Measurements from ENCODE around the gene UBE3A.

The UBE3A gene

DNA sequence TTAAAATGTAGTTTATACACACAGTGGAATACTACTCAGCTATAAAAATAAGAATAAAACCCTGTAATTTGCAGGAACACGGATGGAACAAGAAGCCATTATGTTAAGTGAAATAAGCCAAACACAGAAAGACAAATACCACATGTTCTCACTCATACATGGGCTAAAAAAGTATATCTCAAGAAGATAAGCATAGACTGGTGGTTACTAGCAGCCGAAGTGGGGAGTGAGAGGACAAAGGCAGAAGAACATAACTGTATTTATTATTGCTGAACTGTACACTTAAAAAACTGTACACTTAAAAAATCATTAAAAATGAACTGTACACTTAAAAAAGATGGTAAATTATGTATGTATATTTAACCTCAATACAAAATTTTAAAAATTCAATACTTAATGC, 11.0 kb downstream of the UBE3A start:
- no peak overlapping the region for H3K9ac ChIP-seq (ENCODE audit: low read length)
- H3K27ac ChIP-seq (ENCODE audit: low read depth, low read length), result no peak overlapping the region
- H4K8ac ChIP-seq (ENCODE audit: low read depth, low read length), result no peak overlapping the region
- no peak overlapping the region for H2BK120ac ChIP-seq (ENCODE audit: low read depth, low read length)
- H3K4me2 ChIP-seq (ENCODE audit: low read length), result no peak overlapping the region
- no peak overlapping the region for H4K5ac ChIP-seq (ENCODE audit: low read length)
- H3K36me3 ChIP-seq (ENCODE audit: control insufficient read depth, insufficient read depth, low read length), result no peaks in the 10 kb centered on the region
- H3K4me3 ChIP-seq (ENCODE audit: low read length), result no peak overlapping the region
- H3K79me2 ChIP-seq (ENCODE audit: control insufficient read depth, insufficient read depth, low read length), result peaks cover 63% of the 10 kb centered on the region
- H3K4me1 ChIP-seq (ENCODE audit: control insufficient read depth, low read depth, low read length), result no peaks in the 10 kb centered on the region
- no peak overlapping the region for H3K56ac ChIP-seq (ENCODE audit: low read length)
- H3K27me3 ChIP-seq (ENCODE audit: insufficient read depth, low read length, poor library complexity), result no peaks in the 10 kb centered on the region
- H3K4ac ChIP-seq (ENCODE audit: low read depth, low read length), result no peak overlapping the region
- DNase-seq, result no peak
- no peak overlapping the region for H2BK15ac ChIP-seq (replicated peaks; ENCODE audit: low read depth)
- H3K23ac ChIP-seq (ENCODE audit: low read length), result no peak overlapping the region
- WGBS (ENCODE audit: extremely low coverage, insufficient coverage, low lambda C conversion rate), result no CpG with 5 or more reads among the region's 2 CpGs
- H3K79me1 ChIP-seq (ENCODE audit: low read length), result peaks cover 6% of the 10 kb centered on the region
- H2AK5ac ChIP-seq (ENCODE audit: low read length), result no peak overlapping the region
- H3K18ac ChIP-seq (ENCODE audit: low read length), result no peak overlapping the region
- H2BK5ac ChIP-seq (ENCODE audit: low read length), result no peak overlapping the region

DNA sequence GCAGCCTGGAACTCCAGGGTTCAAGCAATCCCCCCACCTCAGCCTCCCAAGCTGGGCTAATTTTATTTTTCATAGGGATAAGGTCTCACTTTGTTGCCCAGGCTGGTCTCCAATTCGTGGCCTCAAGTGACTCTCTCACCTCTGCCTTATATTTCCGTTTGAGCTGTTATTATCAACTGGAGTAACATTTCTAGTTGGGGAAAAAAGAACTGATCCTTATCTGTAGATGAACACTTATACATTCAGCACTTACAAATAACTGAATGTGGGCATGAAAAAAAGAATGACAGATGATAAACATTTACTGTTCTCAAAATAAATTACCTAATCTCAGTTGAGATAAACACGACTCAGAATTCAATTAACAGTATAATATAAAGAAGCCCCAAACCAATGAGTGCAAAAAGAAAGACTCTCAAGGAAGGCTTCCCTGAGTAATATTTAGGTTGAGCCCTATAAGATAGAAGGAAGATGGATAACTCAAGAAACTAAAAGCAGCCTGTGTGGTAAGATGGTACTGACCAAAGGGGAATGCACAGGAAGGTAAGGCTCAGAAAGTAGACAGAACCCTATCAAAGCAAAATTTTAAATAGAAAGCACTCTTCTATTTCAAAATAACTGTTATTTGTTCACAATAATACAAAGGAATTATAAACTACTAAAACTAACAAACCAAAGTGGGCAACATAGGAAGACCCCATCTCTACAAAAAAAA, 11.8 kb downstream of the UBE3A start:
- no peak overlapping the region for H3K4ac ChIP-seq (ENCODE audit: low read depth, low read length)
- H2BK15ac ChIP-seq (replicated peaks; ENCODE audit: low read depth), result no peak overlapping the region
- H3K79me1 ChIP-seq (ENCODE audit: low read length), result peaks cover 3% of the 10 kb centered on the region
- no peak overlapping the region for H4K8ac ChIP-seq (ENCODE audit: low read depth, low read length)
- H2BK5ac ChIP-seq (ENCODE audit: low read length), result no peak overlapping the region
- H3K56ac ChIP-seq (ENCODE audit: low read length), result no peak overlapping the region
- no peaks in the 10 kb centered on the region for H3K36me3 ChIP-seq (ENCODE audit: control insufficient read depth, insufficient read depth, low read length)
- H3K18ac ChIP-seq (ENCODE audit: low read length), result no peak overlapping the region
- DNase-seq, result no peak
- no peaks in the 10 kb centered on the region for H3K27me3 ChIP-seq (ENCODE audit: insufficient read depth, low read length, poor library complexity)
- no CpG with 5 or more reads among the region's 3 CpGs for WGBS (ENCODE audit: extremely low coverage, insufficient coverage, low lambda C conversion rate)
- H3K9ac ChIP-seq (ENCODE audit: low read length), result no peak overlapping the region
- H2BK120ac ChIP-seq (ENCODE audit: low read depth, low read length), result no peak overlapping the region
- H4K5ac ChIP-seq (ENCODE audit: low read length), result no peak overlapping the region
- no peak overlapping the region for H2AK5ac ChIP-seq (ENCODE audit: low read length)
- H3K79me2 ChIP-seq (ENCODE audit: control insufficient read depth, insufficient read depth, low read length), result peaks cover 59% of the 10 kb centered on the region
- no peaks in the 10 kb centered on the region for H3K4me1 ChIP-seq (ENCODE audit: control insufficient read depth, low read depth, low read length)
- no peak overlapping the region for H3K4me3 ChIP-seq (ENCODE audit: low read length)
- no peak overlapping the region for H3K27ac ChIP-seq (ENCODE audit: low read depth, low read length)
- H3K23ac ChIP-seq (ENCODE audit: low read length), result no peak overlapping the region
- no peak overlapping the region for H3K4me2 ChIP-seq (ENCODE audit: low read length)

DNA sequence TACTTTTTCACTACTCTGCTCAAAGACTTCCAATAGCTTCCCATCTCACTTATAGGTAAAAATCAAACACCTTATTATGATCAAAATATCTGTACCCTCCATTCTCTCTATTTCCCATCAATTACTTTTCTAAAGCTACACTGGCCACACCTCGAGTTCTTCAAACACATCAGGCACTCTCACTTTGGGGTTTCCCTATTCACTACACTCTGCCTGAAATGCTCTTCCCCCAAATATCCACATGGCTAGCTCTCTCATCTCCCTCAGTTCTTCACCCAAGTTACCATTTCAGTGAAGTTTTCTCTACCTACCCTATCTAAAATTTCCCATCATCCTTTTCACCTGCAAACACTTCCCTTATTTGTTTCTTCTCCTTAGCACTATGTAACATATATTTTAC, 14.8 kb downstream of the UBE3A start:
- Histone ChIP-seq H2BK120ac (ENCODE audit: low read depth, low read length) (no peak overlapping the region), H4K8ac (ENCODE audit: low read depth, low read length) (no peak overlapping the region), H3K23ac (ENCODE audit: low read length) (no peak overlapping the region), H3K4me1 (ENCODE audit: control insufficient read depth, low read depth, low read length) (no peaks in the 10 kb centered on the region), H3K18ac (ENCODE audit: low read length) (no peak overlapping the region), H3K4me3 (ENCODE audit: low read length) (no peak overlapping the region), H3K4me2 (ENCODE audit: low read length) (no peak overlapping the region), H3K79me2 (ENCODE audit: control insufficient read depth, insufficient read depth, low read length) (peaks cover 52% of the 10 kb centered on the region), H3K9ac (ENCODE audit: low read length) (no peak overlapping the region), H2BK15ac (replicated peaks; ENCODE audit: low read depth) (no peak overlapping the region), H3K27me3 (ENCODE audit: insufficient read depth, low read length, poor library complexity) (no peaks in the 10 kb centered on the region), H2AK5ac (ENCODE audit: low read length) (no peak overlapping the region), H3K27ac (ENCODE audit: low read depth, low read length) (no peak overlapping the region), H3K56ac (ENCODE audit: low read length) (no peak overlapping the region), H4K5ac (ENCODE audit: low read length) (no peak overlapping the region), H3K36me3 (ENCODE audit: control insufficient read depth, insufficient read depth, low read length) (no peaks in the 10 kb centered on the region), H3K4ac (ENCODE audit: low read depth, low read length) (no peak overlapping the region), H2BK5ac (ENCODE audit: low read length) (no peak overlapping the region), H3K79me1 (ENCODE audit: low read length) (peaks cover 6% of the 10 kb centered on the region)
- WGBS (ENCODE audit: extremely low coverage, insufficient coverage, low lambda C conversion rate), result no CpG with 5 or more reads among the region's 1 CpG
- no peak for DNase-seq

DNA sequence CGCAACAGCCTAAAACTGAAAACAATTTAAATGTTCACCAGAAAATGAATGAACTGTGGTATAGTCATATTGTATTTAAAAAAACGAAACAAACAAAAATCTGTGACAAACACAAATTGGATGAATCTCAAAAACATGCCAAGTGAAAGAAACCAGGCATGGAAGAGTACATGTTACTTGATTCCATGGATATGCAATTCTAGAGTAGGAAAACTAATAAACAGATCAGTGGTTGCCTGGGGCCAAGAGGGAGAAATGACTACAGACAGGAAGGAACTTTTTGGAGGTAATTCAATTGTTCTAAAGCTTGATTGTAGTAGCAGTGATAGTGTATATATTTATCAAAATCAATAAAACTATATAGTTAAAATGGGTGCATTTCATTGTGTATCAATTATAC, 16.8 kb downstream of the UBE3A start:
- no peak overlapping the region for H2BK15ac ChIP-seq (replicated peaks; ENCODE audit: low read depth)
- no peak overlapping the region for H4K8ac ChIP-seq (ENCODE audit: low read depth, low read length)
- H3K56ac ChIP-seq (ENCODE audit: low read length), result no peak overlapping the region
- peaks cover 8% of the 10 kb centered on the region for H3K79me1 ChIP-seq (ENCODE audit: low read length)
- H3K4me1 ChIP-seq (ENCODE audit: control insufficient read depth, low read depth, low read length), result peaks cover under 1% of the 10 kb centered on the region
- WGBS (ENCODE audit: extremely low coverage, insufficient coverage, low lambda C conversion rate), result no CpG with 5 or more reads among the region's 2 CpGs
- no peaks in the 10 kb centered on the region for H3K36me3 ChIP-seq (ENCODE audit: control insufficient read depth, insufficient read depth, low read length)
- no peaks in the 10 kb centered on the region for H3K27me3 ChIP-seq (ENCODE audit: insufficient read depth, low read length, poor library complexity)
- no peak overlapping the region for H3K4me3 ChIP-seq (ENCODE audit: low read length)
- H3K79me2 ChIP-seq (ENCODE audit: control insufficient read depth, insufficient read depth, low read length), result peaks cover 52% of the 10 kb centered on the region
- H3K4me2 ChIP-seq (ENCODE audit: low read length), result no peak overlapping the region
- H4K5ac ChIP-seq (ENCODE audit: low read length), result no peak overlapping the region
- no peak overlapping the region for H2BK120ac ChIP-seq (ENCODE audit: low read depth, low read length)
- no peak overlapping the region for H3K9ac ChIP-seq (ENCODE audit: low read length)
- no peak overlapping the region for H3K23ac ChIP-seq (ENCODE audit: low read length)
- no peak overlapping the region for H2AK5ac ChIP-seq (ENCODE audit: low read length)
- H3K4ac ChIP-seq (ENCODE audit: low read depth, low read length), result no peak overlapping the region
- no peak for DNase-seq
- H3K27ac ChIP-seq (ENCODE audit: low read depth, low read length), result no peak overlapping the region
- no peak overlapping the region for H3K18ac ChIP-seq (ENCODE audit: low read length)
- no peak overlapping the region for H2BK5ac ChIP-seq (ENCODE audit: low read length)

DNA sequence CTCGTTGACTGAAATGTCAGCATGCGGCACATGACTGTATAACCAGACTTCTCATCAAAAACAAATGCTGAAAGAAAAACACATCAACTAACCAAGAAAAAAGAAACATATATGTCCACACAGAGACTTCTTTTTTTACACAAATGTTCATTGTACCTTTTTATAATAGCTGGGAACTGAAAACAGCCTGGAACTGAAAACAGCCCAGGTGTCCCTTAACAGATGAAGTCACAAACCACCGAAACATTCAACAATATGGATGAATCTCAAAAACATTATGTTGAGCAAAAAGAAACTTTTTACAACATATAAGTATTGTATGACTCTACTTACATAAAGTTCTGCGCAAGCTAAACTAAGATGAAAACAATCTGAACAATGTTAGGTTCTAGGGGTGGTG, 20.6 kb downstream of the UBE3A start:
- H2AK5ac ChIP-seq (ENCODE audit: low read length), result no peak overlapping the region
- H3K27ac ChIP-seq (ENCODE audit: low read depth, low read length), result no peak overlapping the region
- H3K4ac ChIP-seq (ENCODE audit: low read depth, low read length), result no peak overlapping the region
- H3K4me1 ChIP-seq (ENCODE audit: control insufficient read depth, low read depth, low read length), result peaks cover 4% of the 10 kb centered on the region
- no peak overlapping the region for H3K4me3 ChIP-seq (ENCODE audit: low read length)
- H3K4me2 ChIP-seq (ENCODE audit: low read length), result no peak overlapping the region
- no peak overlapping the region for H4K8ac ChIP-seq (ENCODE audit: low read depth, low read length)
- no peak overlapping the region for H2BK5ac ChIP-seq (ENCODE audit: low read length)
- no CpG with 5 or more reads among the region's 4 CpGs for WGBS (ENCODE audit: extremely low coverage, insufficient coverage, low lambda C conversion rate)
- H3K9ac ChIP-seq (ENCODE audit: low read length), result no peak overlapping the region
- no peak overlapping the region for H3K18ac ChIP-seq (ENCODE audit: low read length)
- peaks cover 13% of the 10 kb centered on the region for H3K79me1 ChIP-seq (ENCODE audit: low read length)
- no peak overlapping the region for H2BK15ac ChIP-seq (replicated peaks; ENCODE audit: low read depth)
- H3K79me2 ChIP-seq (ENCODE audit: control insufficient read depth, insufficient read depth, low read length), result peaks cover 63% of the 10 kb centered on the region
- no peak overlapping the region for H2BK120ac ChIP-seq (ENCODE audit: low read depth, low read length)
- no peak overlapping the region for H3K56ac ChIP-seq (ENCODE audit: low read length)
- no peak for DNase-seq
- H3K27me3 ChIP-seq (ENCODE audit: insufficient read depth, low read length, poor library complexity), result no peaks in the 10 kb centered on the region
- no peaks in the 10 kb centered on the region for H3K36me3 ChIP-seq (ENCODE audit: control insufficient read depth, insufficient read depth, low read length)
- no peak overlapping the region for H3K23ac ChIP-seq (ENCODE audit: low read length)
- no peak overlapping the region for H4K5ac ChIP-seq (ENCODE audit: low read length)

DNA sequence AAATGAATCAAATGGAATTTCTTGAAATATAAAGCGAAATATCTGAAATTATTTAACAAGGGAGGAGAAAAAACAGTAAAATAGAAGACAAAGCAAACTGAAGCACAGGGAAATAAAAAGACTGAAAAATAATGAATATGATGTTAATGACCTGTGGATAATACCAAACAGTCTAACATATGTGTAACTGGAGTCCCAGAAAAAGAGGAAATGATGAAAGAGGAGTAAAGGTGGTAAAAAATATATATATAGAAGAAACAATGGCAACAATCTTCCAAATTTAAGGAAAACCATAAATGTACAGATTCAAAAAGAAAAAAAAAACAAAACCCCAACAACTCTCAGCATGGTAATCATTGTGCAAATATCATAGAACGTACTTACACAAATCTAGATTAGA, 21.2 kb downstream of the UBE3A start:
- H3K18ac ChIP-seq (ENCODE audit: low read length), result no peak overlapping the region
- no peak overlapping the region for H2BK5ac ChIP-seq (ENCODE audit: low read length)
- H2BK120ac ChIP-seq (ENCODE audit: low read depth, low read length), result no peak overlapping the region
- H3K9ac ChIP-seq (ENCODE audit: low read length), result no peak overlapping the region
- H3K79me2 ChIP-seq (ENCODE audit: control insufficient read depth, insufficient read depth, low read length), result peaks cover 61% of the 10 kb centered on the region
- no CpG with 5 or more reads among the region's 2 CpGs for WGBS (ENCODE audit: extremely low coverage, insufficient coverage, low lambda C conversion rate)
- no peak for DNase-seq
- no peaks in the 10 kb centered on the region for H3K36me3 ChIP-seq (ENCODE audit: control insufficient read depth, insufficient read depth, low read length)
- no peak overlapping the region for H3K4me3 ChIP-seq (ENCODE audit: low read length)
- no peak overlapping the region for H3K4me2 ChIP-seq (ENCODE audit: low read length)
- H2AK5ac ChIP-seq (ENCODE audit: low read length), result no peak overlapping the region
- H3K27ac ChIP-seq (ENCODE audit: low read depth, low read length), result no peak overlapping the region
- no peak overlapping the region for H3K56ac ChIP-seq (ENCODE audit: low read length)
- peaks cover 4% of the 10 kb centered on the region for H3K4me1 ChIP-seq (ENCODE audit: control insufficient read depth, low read depth, low read length)
- H2BK15ac ChIP-seq (replicated peaks; ENCODE audit: low read depth), result no peak overlapping the region
- peaks cover 13% of the 10 kb centered on the region for H3K79me1 ChIP-seq (ENCODE audit: low read length)
- H4K5ac ChIP-seq (ENCODE audit: low read length), result no peak overlapping the region
- H4K8ac ChIP-seq (ENCODE audit: low read depth, low read length), result no peak overlapping the region
- no peak overlapping the region for H3K23ac ChIP-seq (ENCODE audit: low read length)
- H3K4ac ChIP-seq (ENCODE audit: low read depth, low read length), result no peak overlapping the region
- no peaks in the 10 kb centered on the region for H3K27me3 ChIP-seq (ENCODE audit: insufficient read depth, low read length, poor library complexity)

All from mesendoderm (in vitro differentiated cells).